Astrocyte (in vitro differentiated cells and primary cell): ENCODE data around the gene COX7B2. TPM values are rescaled to one million over a fixed set of nuclear protein-coding genes. Genes with fewer than 3 reads are reported as not detected.

Experiments
- DNase-seq: peaks from one replicate; pipeline ENCODE4 v3.0.0-alpha.2; 2010; ENCODE audit warnings: low read depth
- FAIRE-seq: peaks from 2 replicates; lab custom pipeline; 2011; peaks lifted over from hg19 to GRCh38; lab: Jason Lieb, UNC
- H2AFZ ChIP-seq: 2 replicates; pipeline ENCODE4 v1.6.0; 2012; ENCODE audit warnings: low read depth, low read length, inconsistent platforms
- H3K27ac ChIP-seq: 2 replicates; pipeline ENCODE4 v1.5.1; 2011; ENCODE audit warnings: low read depth, low read length, inconsistent platforms
- H3K27me3 ChIP-seq: 2 replicates; pipeline ENCODE4 v1.6.0; 2011; ENCODE audit warnings: low read length, inconsistent platforms; ENCODE audit not compliant: insufficient read depth
- H3K36me3 ChIP-seq: 2 replicates; pipeline ENCODE4 v1.5.1; 2011; ENCODE audit warnings: low read length, inconsistent platforms; ENCODE audit not compliant: insufficient read depth
- H3K4me1 ChIP-seq: 2 replicates; pipeline ENCODE4 v1.5.1; 2011; ENCODE audit warnings: low read length, inconsistent platforms; ENCODE audit not compliant: insufficient read depth
- H3K4me2 ChIP-seq: 2 replicates; pipeline ENCODE4 v1.6.0; 2012; ENCODE audit warnings: low read length, inconsistent platforms
- H3K4me3 ChIP-seq: 2 replicates; pipeline ENCODE4 v1.5.1; 2011; ENCODE audit warnings: low read depth, mild to moderate bottlenecking, low read length, inconsistent platforms; ENCODE audit not compliant: insufficient read depth
- H3K79me2 ChIP-seq: 2 replicates; pipeline ENCODE4 v1.6.0; 2012; ENCODE audit warnings: mild to moderate bottlenecking, low read length, inconsistent platforms; ENCODE audit not compliant: insufficient read depth
- H3K9ac ChIP-seq: 2 replicates; pipeline ENCODE4 v1.6.0; 2012; ENCODE audit warnings: mild to moderate bottlenecking, low read length, inconsistent platforms
- H3K9me3 ChIP-seq: 2 replicates; pipeline ENCODE4 v1.5.1; 2012; ENCODE audit warnings: low read depth, mild to moderate bottlenecking, low read length, inconsistent platforms; ENCODE audit not compliant: insufficient read depth
- H4K20me1 ChIP-seq: 2 replicates; pipeline ENCODE4 v1.6.0; 2012; ENCODE audit warnings: low read length, inconsistent platforms; ENCODE audit not compliant: insufficient read depth
- H3K27ac Mint-ChIP-seq: one replicate; pipeline ENCODE4 v1.8.0; 2021; ENCODE audit warnings: mild to moderate bottlenecking, mixed read lengths; ENCODE audit not compliant: unreplicated experiment
- H3K27me3 Mint-ChIP-seq: one replicate; pipeline ENCODE4 v1.8.0; 2021; ENCODE audit warnings: low read depth, mixed read lengths; ENCODE audit not compliant: unreplicated experiment
- H3K36me3 Mint-ChIP-seq: one replicate; pipeline ENCODE4 v1.8.0; 2021; ENCODE audit warnings: low read depth, mixed read lengths; ENCODE audit not compliant: unreplicated experiment
- H3K4me1 Mint-ChIP-seq: one replicate; pipeline ENCODE4 v1.8.0; 2021; ENCODE audit warnings: low read depth, mixed read lengths; ENCODE audit not compliant: unreplicated experiment
- H3K4me3 Mint-ChIP-seq: one replicate; pipeline ENCODE4 v1.8.0; 2021; ENCODE audit warnings: mild to moderate bottlenecking, moderate library complexity, mixed read lengths; ENCODE audit not compliant: unreplicated experiment
- H3K9me3 Mint-ChIP-seq: one replicate; pipeline ENCODE4 v1.8.0; 2021; ENCODE audit warnings: mild to moderate bottlenecking, mixed read lengths; ENCODE audit not compliant: unreplicated experiment
- EZH2 ChIP-seq: IDR thresholded peaks from 2 replicates; pipeline ENCODE4 v1.6.1; 2012; ENCODE audit warnings: mild to moderate bottlenecking, low read length, inconsistent platforms; ENCODE audit not compliant: insufficient read depth
- total RNA-seq: library from RNA; stranded (reverse); gene quantifications from 2 replicates; pipeline ENCODE4 v1.2.1, GENCODE V29; 2021
- TF ChIP-seq, protein P1 (sequence below): IDR thresholded peaks from 2 replicates; pipeline ENCODE4 v1.5.1; 2011; ENCODE audit warnings: low read depth, mild to moderate bottlenecking, inconsistent platforms, low read length, moderate library complexity; ENCODE audit not compliant: insufficient read depth

The COX7B2 gene
- total RNA-seq, 1 donor from 2014 or later: not detected

DNA sequence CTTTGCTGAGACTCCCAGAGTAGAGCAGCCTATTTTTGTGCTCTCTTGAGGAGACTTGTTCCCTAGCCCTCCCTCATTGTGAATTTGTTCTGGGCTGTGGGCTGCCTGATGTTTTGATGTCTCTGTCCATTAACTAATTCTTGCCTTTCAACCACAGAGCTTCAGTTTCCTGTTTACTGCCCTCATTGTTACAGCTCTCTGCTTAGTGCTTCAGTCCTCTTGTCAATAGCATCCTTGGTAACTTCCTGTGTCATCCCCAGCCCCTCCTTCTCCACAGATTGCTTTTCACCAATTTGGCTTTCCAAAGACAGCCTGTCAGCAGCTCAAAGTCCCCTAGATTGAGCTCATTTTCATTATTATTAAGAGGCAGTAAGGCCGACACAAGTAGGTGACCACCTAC is 69.9 kb downstream of the COX7B2 start:
- H4K20me1 ChIP-seq: no peaks in the 10 kb centered on the region
- no peak overlapping the region for H3K27ac Mint-ChIP-seq
- H3K27ac ChIP-seq: no peak overlapping the region
- no peaks in the 10 kb centered on the region for H3K9me3 ChIP-seq
- no peaks in the 10 kb centered on the region for H3K36me3 Mint-ChIP-seq
- H3K79me2 ChIP-seq: no peaks in the 10 kb centered on the region
- no peaks in the 10 kb centered on the region for H3K27me3 Mint-ChIP-seq
- TF ChIP-seq, protein P1, sequence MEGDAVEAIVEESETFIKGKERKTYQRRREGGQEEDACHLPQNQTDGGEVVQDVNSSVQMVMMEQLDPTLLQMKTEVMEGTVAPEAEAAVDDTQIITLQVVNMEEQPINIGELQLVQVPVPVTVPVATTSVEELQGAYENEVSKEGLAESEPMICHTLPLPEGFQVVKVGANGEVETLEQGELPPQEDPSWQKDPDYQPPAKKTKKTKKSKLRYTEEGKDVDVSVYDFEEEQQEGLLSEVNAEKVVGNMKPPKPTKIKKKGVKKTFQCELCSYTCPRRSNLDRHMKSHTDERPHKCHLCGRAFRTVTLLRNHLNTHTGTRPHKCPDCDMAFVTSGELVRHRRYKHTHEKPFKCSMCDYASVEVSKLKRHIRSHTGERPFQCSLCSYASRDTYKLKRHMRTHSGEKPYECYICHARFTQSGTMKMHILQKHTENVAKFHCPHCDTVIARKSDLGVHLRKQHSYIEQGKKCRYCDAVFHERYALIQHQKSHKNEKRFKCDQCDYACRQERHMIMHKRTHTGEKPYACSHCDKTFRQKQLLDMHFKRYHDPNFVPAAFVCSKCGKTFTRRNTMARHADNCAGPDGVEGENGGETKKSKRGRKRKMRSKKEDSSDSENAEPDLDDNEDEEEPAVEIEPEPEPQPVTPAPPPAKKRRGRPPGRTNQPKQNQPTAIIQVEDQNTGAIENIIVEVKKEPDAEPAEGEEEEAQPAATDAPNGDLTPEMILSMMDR: no peak
- no peak for TF ChIP-seq EZH2
- DNase-seq (no peak), FAIRE-seq (no peak)
- H3K4me1 ChIP-seq: no peaks in the 10 kb centered on the region
- no peak overlapping the region for H3K4me3 ChIP-seq
- no peaks in the 10 kb centered on the region for H3K9me3 Mint-ChIP-seq
- no peaks in the 10 kb centered on the region for H3K36me3 ChIP-seq
- peak overlapping the region; percentile 9 for H2AFZ ChIP-seq
- H3K4me2 ChIP-seq: no peak overlapping the region
- H3K4me1 Mint-ChIP-seq: no peaks in the 10 kb centered on the region
- no peak overlapping the region for H3K4me3 Mint-ChIP-seq
- no peaks in the 10 kb centered on the region for H3K27me3 ChIP-seq
- H3K9ac ChIP-seq: no peak overlapping the region

GRCh38 chr4:46837639-46838038 is 71.4 kb downstream of the COX7B2 start:
- Histone ChIP-seq H3K4me1 (no peaks in the 10 kb centered on the region), H3K36me3 (no peaks in the 10 kb centered on the region), H3K9me3 (no peaks in the 10 kb centered on the region), H3K27ac (no peak overlapping the region), H3K9ac (no peak overlapping the region), H3K79me2 (no peaks in the 10 kb centered on the region), H3K27me3 (no peaks in the 10 kb centered on the region), H2AFZ (no peak overlapping the region), H4K20me1 (no peaks in the 10 kb centered on the region), H3K4me3 (no peak overlapping the region), H3K4me2 (no peak overlapping the region)
- no peaks in the 10 kb centered on the region for H3K4me1 Mint-ChIP-seq
- FAIRE-seq (no peak), DNase-seq (no peak)
- H3K27me3 Mint-ChIP-seq: no peaks in the 10 kb centered on the region
- H3K4me3 Mint-ChIP-seq: no peak overlapping the region
- H3K9me3 Mint-ChIP-seq: no peaks in the 10 kb centered on the region
- no peak overlapping the region for H3K27ac Mint-ChIP-seq
- TF ChIP-seq, protein P1: no peak
- no peaks in the 10 kb centered on the region for H3K36me3 Mint-ChIP-seq

- H3K9ac ChIP-seq: no peak overlapping the region
- H3K27ac Mint-ChIP-seq: no peak overlapping the region
- H3K4me1 Mint-ChIP-seq: no peaks in the 10 kb centered on the region
- no peak for FAIRE-seq
- H3K4me3 Mint-ChIP-seq: no peak overlapping the region
- H4K20me1 ChIP-seq: no peaks in the 10 kb centered on the region
- H3K36me3 Mint-ChIP-seq: no peaks in the 10 kb centered on the region
- no peaks in the 10 kb centered on the region for H3K36me3 ChIP-seq
- no peaks in the 10 kb centered on the region for H3K4me1 ChIP-seq
- no peak overlapping the region for H3K4me2 ChIP-seq
- no peak for DNase-seq
- no peaks in the 10 kb centered on the region for H3K9me3 ChIP-seq
- no peak overlapping the region for H3K4me3 ChIP-seq
- no peaks in the 10 kb centered on the region for H3K27me3 ChIP-seq
- H3K27me3 Mint-ChIP-seq: no peaks in the 10 kb centered on the region
- no peaks in the 10 kb centered on the region for H3K9me3 Mint-ChIP-seq
- no peak overlapping the region for H3K27ac ChIP-seq
- TF ChIP-seq, protein P1: no peak
- no peak for TF ChIP-seq EZH2
- H2AFZ ChIP-seq: no peak overlapping the region
- H3K79me2 ChIP-seq: no peaks in the 10 kb centered on the region
Observed at GRCh38 chr4:46836584-46836983, 72.5 kb downstream of the COX7B2 start.
